A673 (cell line): ENCODE data around the gene MITF. TPM values are rescaled to one million over a fixed set of nuclear protein-coding genes. Genes with fewer than 3 reads are reported as not detected.

Source experiments
- BruUV-seq: library from RNA; stranded (reverse); fragments of 400-500 nt; replicated peaks from 2 replicates; lab custom pipeline; 2021; lab: Mats Ljungman, UMichigan
- CTCF ChIA-PET: fragments of 300-600 bp; sonication (Branson Sonifier 250); formaldehyde crosslinking; loops from one replicate; lab custom pipeline; 2022; ENCODE audit warnings: antibody characterized with exemption; lab: Charles Lee
- POLR2A ChIA-PET: fragments of 300-600 bp; sonication (Branson Sonifier 250); formaldehyde crosslinking; loops from one replicate; lab custom pipeline; 2022; ENCODE audit warnings: antibody characterized with exemption; ENCODE audit not compliant: low non-redundant PET; lab: Charles Lee
- DNase-seq: peaks from one replicate; pipeline ENCODE4 v3.0.0-alpha.2; 2015; ENCODE audit warnings: low spot score
- H3K27ac ChIP-seq: fragments of 200-600 bp; sonication (generic); 2 replicates; pipeline ENCODE4 v1.5.1; 2016; ENCODE audit warnings: mixed run types, low read depth, mild to moderate bottlenecking, mixed read lengths, antibody characterized with exemption, low read length; ENCODE audit not compliant: poor library complexity, severe bottlenecking
- H3K27me3 ChIP-seq: fragments of 200-600 bp; sonication (generic); replicated peaks from 2 replicates; pipeline ENCODE4 v1.6.1; 2017; ENCODE audit warnings: mixed run types, low read depth, mild to moderate bottlenecking, mixed read lengths, antibody characterized with exemption, low read length; ENCODE audit not compliant: insufficient read depth, poor library complexity
- H3K36me3 ChIP-seq: fragments of 200-600 bp; sonication (generic); 2 replicates; pipeline ENCODE4 v1.6.1; 2016; ENCODE audit warnings: mixed run types, mild to moderate bottlenecking, mixed read lengths, antibody characterized with exemption, low read length; ENCODE audit not compliant: insufficient read depth, poor library complexity, severe bottlenecking
- H3K4me1 ChIP-seq: fragments of 200-600 bp; sonication (generic); 2 replicates; pipeline ENCODE4 v1.6.1; 2017; ENCODE audit warnings: mixed run types, mild to moderate bottlenecking, mixed read lengths, antibody characterized with exemption, low read length; ENCODE audit not compliant: insufficient read depth, poor library complexity, severe bottlenecking
- H3K4me3 ChIP-seq: fragments of 200-600 bp; sonication (generic); 2 replicates; pipeline ENCODE4 v1.5.1; 2016; ENCODE audit warnings: low read depth, mixed run types, mild to moderate bottlenecking, mixed read lengths, low read length; ENCODE audit not compliant: poor library complexity, severe bottlenecking
- H3K9me3 ChIP-seq: fragments of 200-600 bp; sonication (generic); 2 replicates; pipeline ENCODE4 v1.6.1; 2016; ENCODE audit warnings: mixed run types, low read depth, mild to moderate bottlenecking, mixed read lengths, antibody characterized with exemption, low read length; ENCODE audit not compliant: poor library complexity, severe bottlenecking
- EZH2 ChIP-seq: fragments of 200-600 bp; sonication (generic); IDR thresholded peaks from 2 replicates; pipeline ENCODE4 v1.6.1; 2017; ENCODE audit warnings: borderline replicate concordance, low read depth, mild to moderate bottlenecking, mixed read lengths, antibody characterized with exemption, low read length; ENCODE audit not compliant: poor library complexity, severe bottlenecking
- intact Hi-C: fragments of 100-400 bp; cut with micrococcal nuclease; formaldehyde crosslinking; loops from one replicate; pipeline ENCODE4 v1.10.0; 2022; ENCODE audit not compliant: unreplicated experiment
- total RNA-seq: library from RNA; stranded (reverse); gene quantifications from 2 replicates; pipeline ENCODE4 v1.2.3, GENCODE V29; 2021
- TF ChIP-seq, protein P1 (sequence below): fragments of 300-800, 200-600 bp; sonication (generic); conservative IDR thresholded peaks from 2 replicates; pipeline ENCODE4 v1.5.1; 2017; ENCODE audit warnings: low read depth, mild to moderate bottlenecking, antibody characterized with exemption, low read length, moderate library complexity, mixed read lengths

The MITF gene
- total RNA-seq, 1 experiment from 2014 or later: 0.52 TPM

DNA sequence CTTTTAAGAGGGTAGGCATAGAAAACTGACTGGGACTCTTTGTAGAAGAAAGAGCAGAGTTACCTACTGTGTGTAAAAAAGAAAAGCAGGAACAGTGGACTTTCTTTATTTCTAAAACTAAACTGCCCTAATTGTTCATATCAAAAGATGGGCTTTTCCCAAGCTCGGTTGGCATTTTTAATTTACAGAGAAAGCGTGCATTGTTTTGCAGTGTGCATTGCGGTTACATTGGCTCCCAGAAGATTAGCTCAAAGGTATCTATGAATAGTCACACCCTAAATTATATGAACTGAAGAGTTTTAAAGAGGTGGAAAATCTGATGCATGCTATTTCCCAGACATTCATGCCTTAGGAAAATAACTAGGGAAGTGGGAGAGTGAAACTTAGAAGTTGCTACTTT lies 36.5 kb downstream of the MITF start:
- DNase-seq: no peak
- no TSS peak for BruUV-seq
- Histone ChIP-seq H3K27ac (no peak overlapping the region), H3K4me3 (no peak overlapping the region), H3K9me3 (no peaks in the 10 kb centered on the region), H3K36me3 (no peaks in the 10 kb centered on the region), H3K4me1 (no peaks in the 10 kb centered on the region), H3K27me3 (no peaks in the 10 kb centered on the region)
- TF ChIP-seq, protein P1, sequence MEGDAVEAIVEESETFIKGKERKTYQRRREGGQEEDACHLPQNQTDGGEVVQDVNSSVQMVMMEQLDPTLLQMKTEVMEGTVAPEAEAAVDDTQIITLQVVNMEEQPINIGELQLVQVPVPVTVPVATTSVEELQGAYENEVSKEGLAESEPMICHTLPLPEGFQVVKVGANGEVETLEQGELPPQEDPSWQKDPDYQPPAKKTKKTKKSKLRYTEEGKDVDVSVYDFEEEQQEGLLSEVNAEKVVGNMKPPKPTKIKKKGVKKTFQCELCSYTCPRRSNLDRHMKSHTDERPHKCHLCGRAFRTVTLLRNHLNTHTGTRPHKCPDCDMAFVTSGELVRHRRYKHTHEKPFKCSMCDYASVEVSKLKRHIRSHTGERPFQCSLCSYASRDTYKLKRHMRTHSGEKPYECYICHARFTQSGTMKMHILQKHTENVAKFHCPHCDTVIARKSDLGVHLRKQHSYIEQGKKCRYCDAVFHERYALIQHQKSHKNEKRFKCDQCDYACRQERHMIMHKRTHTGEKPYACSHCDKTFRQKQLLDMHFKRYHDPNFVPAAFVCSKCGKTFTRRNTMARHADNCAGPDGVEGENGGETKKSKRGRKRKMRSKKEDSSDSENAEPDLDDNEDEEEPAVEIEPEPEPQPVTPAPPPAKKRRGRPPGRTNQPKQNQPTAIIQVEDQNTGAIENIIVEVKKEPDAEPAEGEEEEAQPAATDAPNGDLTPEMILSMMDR: no peak
- TF ChIP-seq EZH2: no peak
- ChIA-PET CTCF (no interaction called here), POLR2A (no interaction called here)
- intact Hi-C loops: no loop called here

DNA sequence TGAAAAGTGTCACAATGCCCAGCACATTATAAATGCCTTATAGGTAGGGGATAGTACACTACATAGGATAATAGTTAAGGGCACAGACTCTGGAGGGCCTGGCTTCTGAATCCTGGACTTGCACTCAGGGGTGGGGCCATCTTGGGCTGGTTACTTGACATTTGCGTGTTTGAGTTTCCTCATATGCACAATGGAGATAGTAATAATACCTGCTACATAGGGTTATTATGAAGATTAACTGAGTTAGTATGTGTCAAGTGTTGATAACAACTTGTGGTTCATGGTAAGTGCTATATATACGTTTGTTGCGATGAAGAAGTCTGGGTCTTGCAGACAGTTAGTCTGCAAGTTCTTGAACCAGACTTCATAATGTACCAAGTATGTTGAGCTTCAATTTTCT lies 37.0 kb downstream of the MITF start:
- no peak for DNase-seq
- no peak overlapping the region for H3K4me3 ChIP-seq
- H3K9me3 ChIP-seq: no peaks in the 10 kb centered on the region
- ChIA-PET POLR2A (no interaction called here), CTCF (no interaction called here)
- H3K27ac ChIP-seq: no peak overlapping the region
- BruUV-seq: no TSS peak
- no peaks in the 10 kb centered on the region for H3K27me3 ChIP-seq
- no peaks in the 10 kb centered on the region for H3K36me3 ChIP-seq
- no peaks in the 10 kb centered on the region for H3K4me1 ChIP-seq
- intact Hi-C loops: no loop called here
- TF ChIP-seq EZH2: no peak
- TF ChIP-seq, protein P1: no peak

DNA sequence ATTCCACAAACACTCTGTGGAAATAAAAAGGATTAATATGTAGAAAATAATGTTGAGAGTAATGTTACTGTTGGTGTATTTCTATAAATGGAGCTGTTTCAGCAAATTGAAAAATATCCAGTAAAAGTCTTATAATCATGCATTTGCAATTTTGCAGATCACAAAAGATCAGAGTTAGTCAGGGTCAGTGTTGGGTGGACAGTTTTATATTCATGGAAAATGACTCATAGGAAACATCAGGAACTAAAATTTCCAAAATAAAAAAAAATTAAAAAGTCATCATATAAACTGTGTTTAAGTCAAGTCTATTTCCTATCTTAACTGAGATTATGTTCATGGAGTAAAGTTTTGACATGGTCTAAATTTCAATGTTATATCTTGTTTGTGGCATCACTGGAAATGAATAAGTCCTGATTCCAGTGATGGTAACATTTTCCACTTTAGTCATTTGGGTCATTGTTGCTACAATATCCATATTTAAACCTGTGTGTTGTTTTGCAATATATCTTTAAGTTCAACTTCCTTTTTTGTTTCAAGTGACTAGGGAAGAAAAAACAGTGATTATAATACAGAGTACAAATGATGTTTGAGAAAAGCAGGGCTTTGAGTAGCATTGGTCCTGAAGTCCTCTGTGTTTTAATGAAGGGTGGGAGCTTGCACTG lies 37.8 kb downstream of the MITF start:
- Histone ChIP-seq H3K27ac (no peak overlapping the region), H3K27me3 (no peaks in the 10 kb centered on the region), H3K4me1 (no peaks in the 10 kb centered on the region), H3K36me3 (no peaks in the 10 kb centered on the region), H3K4me3 (no peak overlapping the region), H3K9me3 (no peaks in the 10 kb centered on the region)
- CTCF ChIA-PET: no interaction called here
- TF ChIP-seq, protein P1: no peak
- no peak for TF ChIP-seq EZH2
- intact Hi-C loops: no loop called here
- POLR2A ChIA-PET: no interaction called here
- no TSS peak for BruUV-seq
- no peak for DNase-seq
